NCI-H524 treated with DMSO at 0.1 percent for 48 hours (cell line): ENCODE measurements around the gene CAMK2G.
"Not testable (repeated sequence)": the region's sequence is repeated elsewhere in the genome, so short reads cannot be mapped to it uniquely, and the experiment has no call there.

Experiments used
- DNase-seq: peaks from one replicate; lab custom pipeline; 2025; lab: John Stamatoyannopoulos, UW

The CAMK2G gene

DNA sequence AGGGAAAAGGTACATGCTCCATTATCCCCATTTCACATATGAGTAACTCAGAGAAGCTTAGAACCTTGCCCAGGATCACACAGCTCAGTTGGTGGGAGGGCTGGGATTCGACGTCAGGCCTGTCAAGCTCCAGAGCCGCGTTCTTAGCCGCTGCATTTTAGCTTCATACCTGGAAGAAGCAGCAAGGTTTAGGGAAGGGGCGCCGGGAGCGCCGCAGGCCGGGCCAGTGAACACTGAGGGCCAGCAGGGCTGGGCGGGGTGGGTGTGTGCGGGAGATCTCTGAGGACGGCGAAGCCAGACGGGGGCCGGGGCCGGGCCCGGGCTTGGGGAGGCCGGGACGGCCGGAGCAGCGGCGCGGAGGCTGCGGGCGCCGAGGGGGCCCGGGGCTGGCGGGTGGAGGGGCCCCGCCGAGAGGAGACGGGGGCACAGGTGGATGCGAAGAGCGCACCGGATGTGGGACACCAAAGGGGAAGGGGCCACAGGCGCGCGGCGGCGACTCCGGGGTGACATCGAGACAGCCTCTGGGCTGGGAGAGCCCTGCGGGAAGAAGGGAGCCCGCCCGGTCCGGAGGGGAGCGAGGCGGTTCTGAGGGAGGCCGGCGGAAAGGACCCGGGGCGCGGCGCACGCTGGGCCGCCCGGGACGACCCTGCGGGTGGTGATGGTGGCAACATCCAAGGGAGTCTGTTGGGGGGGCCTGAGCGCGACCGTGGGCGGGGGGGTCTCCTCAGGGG is 63.5 kb downstream of the CAMK2G start:
- DNase-seq = no peak

- DNase-seq = no peak
Measured at GRCh38 chr10:73810358-73810734, 64.0 kb downstream of the CAMK2G start.

DNA sequence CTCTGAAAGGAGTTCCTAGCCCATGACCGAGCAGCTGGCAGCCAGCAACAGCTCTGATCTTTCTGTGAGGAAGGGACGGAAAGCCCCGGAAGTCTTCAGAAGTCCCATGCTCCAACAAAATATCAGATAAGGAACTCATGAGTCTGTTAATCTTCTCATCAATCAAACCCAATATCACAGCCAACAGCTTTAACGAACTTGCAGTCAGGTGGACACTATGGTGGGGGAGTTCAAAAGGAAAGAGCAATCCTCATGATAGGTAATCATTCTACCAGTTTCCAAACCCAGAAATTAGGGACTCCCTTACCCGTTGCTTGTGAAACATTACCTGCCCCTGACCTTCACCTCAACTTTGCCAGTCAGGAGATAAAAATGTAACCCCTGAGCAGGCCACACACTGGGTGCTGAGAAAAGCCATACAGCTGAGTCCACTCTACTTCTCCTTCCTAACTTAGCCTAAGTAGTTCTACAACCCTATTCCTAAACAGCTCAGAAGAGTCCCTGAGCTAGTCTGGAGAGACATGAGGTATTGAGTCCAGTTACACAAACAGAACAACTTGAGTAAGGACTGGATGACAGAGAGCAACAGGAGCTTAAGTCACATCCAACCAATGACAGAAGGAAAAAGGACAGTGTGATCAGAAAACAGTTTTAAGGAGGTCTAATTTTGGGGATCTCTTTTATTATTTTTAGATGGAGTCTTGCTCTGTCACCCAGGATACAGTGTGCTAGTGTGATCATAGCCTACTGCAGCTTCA is 65.1 kb downstream of the CAMK2G start:
- no peak for DNase-seq

GRCh38 chr10:73808021-73808815 is 66.1 kb downstream of the CAMK2G start:
- no peak for DNase-seq

DNA sequence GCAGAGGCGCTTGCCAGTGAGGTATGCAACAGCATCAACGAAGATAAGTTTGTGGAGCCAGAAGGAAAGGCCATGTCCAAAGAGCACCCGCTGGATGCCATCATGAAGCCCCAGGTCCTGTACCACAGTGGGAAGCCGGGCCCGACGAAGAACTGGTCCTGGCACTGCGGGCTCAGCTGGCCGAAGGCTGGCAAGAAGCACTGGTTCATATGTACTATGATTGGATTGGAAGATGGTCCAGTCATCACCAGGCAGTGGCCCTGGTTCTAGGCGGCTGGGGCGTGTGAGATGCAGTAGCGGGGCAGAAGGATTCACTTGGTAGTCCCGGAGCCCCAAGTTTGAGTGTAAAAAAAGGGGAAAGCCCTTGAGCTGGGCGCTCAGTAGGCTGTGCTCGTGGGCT is 66.9 kb downstream of the CAMK2G start:
- no peak for DNase-seq

- DNase-seq = no peak
Measured at GRCh38 chr10:73806176-73806950, 68.0 kb downstream of the CAMK2G start.

DNA sequence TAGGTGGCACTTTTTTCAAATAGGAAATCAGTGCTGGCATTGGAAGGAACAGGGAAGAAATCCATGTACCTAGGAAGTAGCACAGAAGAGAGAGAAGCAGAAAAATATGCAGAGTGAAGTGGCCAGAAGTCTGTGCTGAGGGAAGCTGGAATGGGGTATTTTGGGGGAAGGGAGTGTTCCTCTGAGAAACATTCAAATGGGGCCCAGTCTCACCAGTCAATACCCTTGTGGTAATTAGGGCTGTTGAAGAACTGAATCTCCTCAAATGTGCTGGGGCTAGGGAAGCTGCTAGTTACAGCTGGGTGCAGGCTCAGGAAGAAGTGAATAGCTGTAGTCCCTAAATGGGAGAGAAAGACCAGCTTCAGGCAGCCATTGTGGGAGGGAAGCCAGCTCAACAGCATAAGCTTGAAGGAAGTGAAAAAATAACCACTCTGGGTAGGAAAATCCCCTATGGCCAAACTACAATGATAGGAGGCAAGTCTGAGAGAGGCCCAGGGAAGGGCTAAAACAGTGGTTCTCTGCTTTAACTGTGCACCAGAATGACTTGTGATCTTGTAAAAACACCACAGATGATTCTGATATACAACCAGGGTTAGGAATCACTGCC is 70.6 kb downstream of the CAMK2G start:
- DNase-seq = no peak

DNA sequence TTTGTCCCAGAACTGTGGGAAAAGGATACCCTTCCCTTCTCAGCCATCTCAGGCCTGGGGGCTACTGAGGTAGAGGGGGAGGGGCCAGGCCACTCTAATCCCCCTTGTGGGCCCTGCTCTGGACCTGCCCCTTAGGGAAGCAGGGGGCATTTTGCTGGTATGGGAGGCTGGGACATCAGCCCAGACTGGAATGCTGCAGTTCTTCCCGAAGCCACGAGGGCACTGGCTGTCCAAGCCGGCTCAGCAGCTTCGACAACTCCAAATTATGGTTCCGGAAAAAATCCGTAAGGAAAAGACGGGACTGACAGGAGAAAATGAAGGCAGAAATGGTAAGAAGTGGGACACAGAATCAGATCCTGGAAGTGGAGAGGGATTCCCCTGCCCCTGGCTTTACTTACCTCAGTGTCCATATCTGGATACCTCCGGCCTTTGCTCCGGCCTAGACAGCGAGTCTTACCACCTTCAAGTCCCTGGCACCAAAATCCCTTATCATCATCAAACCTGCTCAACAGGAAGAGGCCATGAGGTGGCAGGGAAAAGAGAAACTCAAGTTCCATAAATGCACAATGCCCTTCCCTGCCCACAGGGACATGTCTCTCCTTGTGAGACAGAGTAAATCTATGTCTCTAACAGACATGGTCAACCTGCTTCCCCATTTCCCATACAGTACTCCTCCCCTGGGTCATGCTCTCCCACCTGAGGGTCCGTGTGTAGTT is 71.9 kb downstream of the CAMK2G start:
- no peak for DNase-seq

GRCh38 chr10:73801253-73801590 is 73.1 kb downstream of the CAMK2G start:
- no peak for DNase-seq

GRCh38 chr10:73800560-73801252 is 73.6 kb downstream of the CAMK2G start:
- no peak for DNase-seq

- DNase-seq = no peak
Measured at GRCh38 chr10:73799899-73800559, 74.3 kb downstream of the CAMK2G start.

DNA sequence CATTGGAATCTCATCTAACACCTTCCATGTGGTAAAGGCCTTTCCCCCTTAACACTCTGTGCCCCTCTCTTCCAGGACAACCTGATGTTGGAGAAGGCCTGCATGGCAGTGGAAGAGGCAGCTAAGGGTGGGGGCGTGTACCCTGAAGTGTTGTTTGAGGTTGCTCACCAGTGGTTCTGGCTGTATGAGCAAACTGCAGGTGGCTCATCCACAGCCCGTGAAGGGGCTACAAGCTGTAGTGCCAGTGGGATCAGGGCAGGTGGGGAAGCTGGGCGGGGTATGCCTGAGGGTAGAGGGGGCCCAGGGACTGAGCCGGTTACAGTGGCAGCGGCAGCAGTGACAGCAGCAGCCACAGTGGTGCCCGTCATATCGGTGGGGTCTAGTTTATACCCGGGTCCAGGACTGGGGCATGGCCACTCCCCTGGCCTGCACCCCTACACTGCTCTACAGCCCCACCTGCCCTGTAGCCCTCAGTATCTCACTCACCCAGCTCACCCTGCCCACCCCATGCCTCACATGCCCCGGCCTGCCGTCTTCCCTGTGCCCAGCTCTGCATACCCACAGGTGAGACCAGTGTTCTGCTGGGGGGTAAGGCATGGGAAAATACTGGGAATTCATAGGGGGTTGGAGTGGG is 75.3 kb downstream of the CAMK2G start:
- DNase-seq = no peak

DNA sequence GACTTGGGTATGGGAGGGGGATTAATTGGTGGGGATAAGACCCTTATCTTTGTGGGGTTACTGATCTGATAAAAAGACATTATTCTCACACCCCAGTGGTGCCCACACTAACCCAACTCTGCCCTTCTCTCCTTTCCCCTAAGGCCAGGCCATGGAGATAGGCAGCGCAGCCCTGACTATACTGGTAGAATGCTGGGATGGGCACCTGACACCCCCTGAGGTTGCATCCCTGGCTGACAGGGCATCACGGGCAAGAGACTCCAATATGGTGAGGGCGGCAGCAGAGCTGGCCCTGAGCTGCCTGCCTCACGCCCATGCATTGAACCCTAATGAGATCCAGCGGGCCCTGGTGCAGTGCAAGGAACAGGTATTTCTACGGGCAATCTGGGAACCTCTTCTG is 76.3 kb downstream of the CAMK2G start:
- DNase-seq = no peak

DNA sequence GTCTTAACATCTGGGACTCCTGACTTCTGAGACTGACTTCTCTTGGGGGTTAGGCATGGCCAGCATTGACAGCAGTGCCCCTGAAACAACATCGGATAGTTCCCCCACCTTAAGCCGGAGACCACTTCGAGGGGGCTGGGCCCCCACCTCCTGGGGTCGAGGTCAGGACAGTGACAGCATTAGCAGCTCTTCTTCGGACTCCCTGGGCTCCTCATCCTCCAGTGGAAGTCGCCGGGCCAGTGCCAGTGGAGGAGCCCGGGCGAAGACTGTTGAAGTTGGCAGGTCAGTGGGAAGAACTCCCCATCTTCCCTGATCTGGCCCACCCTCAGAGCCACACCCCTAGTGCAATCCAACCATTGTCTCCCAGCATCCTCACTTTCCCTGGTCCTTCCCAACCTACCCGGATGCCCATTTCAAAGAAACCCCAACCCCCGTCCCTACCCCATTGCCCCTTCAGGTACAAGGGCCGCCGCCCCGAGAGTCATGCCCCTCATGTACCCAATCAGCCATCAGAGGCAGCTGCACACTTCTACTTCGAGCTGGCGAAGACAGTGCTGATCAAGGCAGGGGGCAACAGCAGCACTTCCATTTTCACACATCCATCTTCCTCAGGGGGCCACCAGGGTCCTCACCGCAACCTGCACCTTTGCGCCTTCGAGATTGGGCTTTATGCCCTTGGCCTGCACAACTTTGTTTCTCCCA is 76.9 kb downstream of the CAMK2G start:
- DNase-seq = no peak

- DNase-seq = no peak
Measured at GRCh38 chr10:73796766-73797165, 77.6 kb downstream of the CAMK2G start.

DNA sequence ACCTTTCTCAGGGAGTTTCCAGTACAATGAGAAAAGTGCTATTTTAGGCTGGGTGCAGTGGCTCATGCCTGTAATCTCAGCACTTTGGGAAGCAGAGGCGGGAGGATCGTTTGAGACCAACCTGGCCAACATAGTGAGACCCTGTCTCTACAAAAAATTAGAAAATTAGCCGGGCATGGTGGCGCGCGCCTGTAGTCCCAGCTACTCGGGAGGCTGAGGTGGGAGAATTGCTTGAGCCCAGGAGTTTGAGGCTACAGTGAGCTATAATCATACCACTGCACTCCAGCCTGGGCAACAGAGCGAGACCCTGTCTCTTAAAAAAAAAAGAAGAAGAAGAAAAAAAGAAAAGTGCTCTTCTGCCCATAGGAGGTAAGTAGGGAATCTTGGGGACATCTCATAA is 78.3 kb downstream of the CAMK2G start:
- not testable (repeated sequence) for DNase-seq

GRCh38 chr10:73795491-73795890 is 78.9 kb downstream of the CAMK2G start:
- DNase-seq = not testable (repeated sequence)

DNA sequence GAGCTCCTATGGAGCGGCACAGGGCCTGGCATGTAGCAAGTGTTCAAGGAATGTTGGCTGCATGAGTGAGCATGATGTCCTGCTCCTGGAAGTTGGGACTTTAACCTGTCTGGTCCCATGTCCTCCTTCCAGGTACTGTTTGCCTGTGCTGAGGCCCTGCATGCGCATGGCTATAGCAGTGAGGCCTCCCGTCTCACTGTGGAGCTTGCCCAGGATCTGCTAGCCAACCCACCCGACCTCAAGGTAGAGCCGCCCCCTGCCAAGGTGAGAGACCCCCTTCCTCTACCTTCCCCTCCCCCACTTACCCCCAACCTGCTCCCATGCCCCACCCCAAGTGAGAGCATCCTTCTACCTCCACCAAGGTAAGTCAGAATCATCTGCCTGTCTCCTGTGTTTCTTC is 80.9 kb downstream of the CAMK2G start:
- no peak for DNase-seq

GRCh38 chr10:73791871-73792400 is 82.4 kb downstream of the CAMK2G start:
- DNase-seq = no peak
